ENCODE results near the gene NUDT3. TPM values are rescaled to one million over a fixed set of nuclear protein-coding genes. Genes with fewer than 3 reads are reported as not detected.
"Not testable (repeated sequence)": the region's sequence is repeated elsewhere in the genome, so short reads cannot be mapped to it uniquely, and the experiment has no call there.

Gene NUDT3
- total and polyA plus RNA-seq, 7 donors: 10.6 to 70.5 (median 33.3) TPM

DNA sequence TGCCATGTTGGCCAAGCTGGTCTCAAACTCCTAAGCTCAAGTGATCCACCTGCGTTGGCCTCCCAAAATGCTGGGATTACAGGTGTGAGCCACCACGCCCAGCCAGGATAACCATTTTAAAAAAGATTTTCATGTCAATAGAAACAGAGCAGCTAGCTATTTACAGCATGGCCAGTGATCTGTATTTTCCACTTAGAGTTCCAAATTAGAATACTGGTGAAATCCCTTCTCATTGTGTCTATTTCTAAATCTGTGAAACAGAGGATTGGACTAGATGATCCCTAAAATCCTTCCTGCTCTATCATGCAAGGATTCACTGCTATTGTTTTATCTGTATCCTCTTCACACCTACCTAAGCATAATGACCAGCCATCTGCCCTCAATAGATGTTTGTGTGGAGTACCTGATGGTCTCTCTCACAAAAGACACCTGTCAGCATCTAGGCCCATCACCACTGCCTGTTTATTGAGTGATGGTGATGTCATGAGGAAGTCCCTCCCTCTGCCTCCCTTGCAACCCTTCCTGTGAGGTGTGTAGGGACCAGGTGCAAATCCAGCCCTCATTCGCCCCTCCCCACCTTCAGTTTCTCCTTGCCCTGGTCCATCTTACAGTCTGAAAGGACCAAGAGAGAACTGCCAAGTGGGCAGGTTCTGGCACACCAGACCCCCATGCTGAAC, 117.2 kb downstream of the NUDT3 start:
- TF ChIP-seq CTCF (IDR thresholded peaks at IDR 0.05): no peak
- no peak for DNase-seq
- peaks cover 43% of the 10 kb centered on the region for H3K4me1 ChIP-seq
- H3K27me3 ChIP-seq (ENCODE audit: insufficient read depth in 3 of 3, low read length in 2 of 3): no peaks in the 10 kb centered on the region
- intact Hi-C loops (cut with DNase I): loop anchor here in 1 of 2 donors (5.0 kb wide), 1 partner anchor 107 kb away; no protein-coding TSS in a partner anchor
- no peak overlapping the region for H3K4me3 ChIP-seq
- peak overlapping the region; percentile 21 for H3K27ac ChIP-seq
- WGBS, 3 donors: 63 to 70% (median 67%) methylated on average over 3 of the region's 3 CpGs
- H3K36me3 ChIP-seq (ENCODE audit: insufficient read depth in 1 of 2, low read depth in 1 of 2): peaks cover 0 to 11% of the 10 kb centered on the region in 2 donors
- no peaks in the 10 kb centered on the region for H3K9me3 ChIP-seq
- no peak for ATAC-seq

- DNase-seq (no peak), ATAC-seq (no peak)
- H3K27me3 ChIP-seq (ENCODE audit: insufficient read depth in 3 of 3, low read length in 2 of 3): no peaks in the 10 kb centered on the region
- no peak for TF ChIP-seq CTCF (IDR thresholded peaks at IDR 0.05)
- no peak overlapping the region for H3K27ac ChIP-seq
- H3K9me3 ChIP-seq: no peaks in the 10 kb centered on the region
- H3K4me1 ChIP-seq: peaks cover 32% of the 10 kb centered on the region
- no peaks in the 10 kb centered on the region for H3K36me3 ChIP-seq (ENCODE audit: insufficient read depth in 1 of 2, low read depth in 1 of 2)
- WGBS, 3 donors: 94 to 100% (median 98%) methylated on average over 1 of the region's 1 CpG
- intact Hi-C loops (cut with DNase I): no loop called here
- no peak overlapping the region for H3K4me3 ChIP-seq
Measured at GRCh38 chr6:34274129-34274528, 118.3 kb downstream of the NUDT3 start.

GRCh38 chr6:34273242-34273805, 119.1 kb downstream of the NUDT3 start:
- intact Hi-C loops (cut with DNase I): no loop called here
- H3K27ac ChIP-seq: no peak overlapping the region
- DNase-seq (peak; percentile 34 to 65), ATAC-seq (no peak)
- H3K36me3 ChIP-seq (ENCODE audit: insufficient read depth in 1 of 2, low read depth in 1 of 2): no peaks in the 10 kb centered on the region
- peaks cover 24% of the 10 kb centered on the region for H3K4me1 ChIP-seq
- no peak overlapping the region for H3K4me3 ChIP-seq
- WGBS, 3 donors: 76 to 80% (median 77%) methylated on average over 3 of the region's 3 CpGs
- H3K27me3 ChIP-seq (ENCODE audit: insufficient read depth in 3 of 3, low read length in 2 of 3): no peaks in the 10 kb centered on the region
- TF ChIP-seq CTCF (IDR thresholded peaks at IDR 0.05): no peak
- no peaks in the 10 kb centered on the region for H3K9me3 ChIP-seq

- DNase-seq: no peak
- intact Hi-C loops (cut with DNase I): no loop called here
- Histone ChIP-seq H3K4me3 (no peak overlapping the region), H3K27me3 (ENCODE audit: insufficient read depth in 3 of 3, low read length in 2 of 3) (no peaks in the 10 kb centered on the region), H3K4me1 (peaks cover 13% of the 10 kb centered on the region), H3K27ac (no peak overlapping the region), H3K9me3 (no peaks in the 10 kb centered on the region), H3K36me3 (ENCODE audit: insufficient read depth in 1 of 2, low read depth in 1 of 2) (no peaks in the 10 kb centered on the region)
- WGBS, 3 donors: 88 to 89% (median 88%) methylated on average over 12 to 13 of the region's 13 CpGs
- no peak for TF ChIP-seq CTCF (IDR thresholded peaks at IDR 0.05)
- no peak for ATAC-seq
Measured at GRCh38 chr6:34272013-34272926, 120.2 kb downstream of the NUDT3 start.

DNA sequence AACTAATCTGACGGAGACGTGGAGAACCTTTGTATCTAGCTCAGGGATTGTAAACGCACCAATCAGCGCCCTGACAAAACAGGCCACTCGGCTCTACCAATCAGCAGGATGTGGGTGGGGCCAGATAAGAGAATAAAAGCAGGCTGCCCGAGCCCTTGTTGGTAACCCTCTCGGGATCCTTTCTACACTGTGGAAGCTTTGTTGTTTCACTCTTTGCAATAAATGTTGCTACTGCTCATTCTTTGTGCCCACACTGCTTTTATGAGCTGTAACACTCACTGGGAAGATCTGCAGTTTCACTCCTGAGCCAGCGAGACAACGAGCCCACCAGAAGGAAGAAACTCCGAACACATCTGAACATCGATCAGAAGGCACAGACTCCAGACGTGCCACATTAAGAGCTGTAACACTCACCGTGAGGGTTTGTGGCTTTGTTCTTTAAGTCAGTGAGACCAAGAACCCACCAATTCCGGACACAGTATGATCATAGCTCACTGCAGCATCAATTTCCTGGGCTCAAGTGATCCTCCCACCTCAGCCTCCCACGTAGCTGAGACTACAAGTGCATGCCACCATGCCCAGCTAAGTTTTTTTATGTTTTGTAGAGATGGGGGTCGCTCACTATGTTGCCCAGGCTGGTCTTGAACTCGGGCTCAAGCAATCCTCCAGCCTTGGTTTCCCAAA, 122.7 kb downstream of the NUDT3 start:
- H3K9me3 ChIP-seq; H3K27ac ChIP-seq; ATAC-seq; H3K4me3 ChIP-seq; H3K27me3 ChIP-seq (ENCODE audit: insufficient read depth in 3 of 3, low read length in 2 of 3); intact Hi-C loops (cut with DNase I); H3K36me3 ChIP-seq (ENCODE audit: insufficient read depth in 1 of 2, low read depth in 1 of 2); H3K4me1 ChIP-seq; DNase-seq: not testable (repeated sequence)
- WGBS, 3 donors: 74 to 85% (median 75%) methylated on average over 17 of the region's 17 CpGs

DNA sequence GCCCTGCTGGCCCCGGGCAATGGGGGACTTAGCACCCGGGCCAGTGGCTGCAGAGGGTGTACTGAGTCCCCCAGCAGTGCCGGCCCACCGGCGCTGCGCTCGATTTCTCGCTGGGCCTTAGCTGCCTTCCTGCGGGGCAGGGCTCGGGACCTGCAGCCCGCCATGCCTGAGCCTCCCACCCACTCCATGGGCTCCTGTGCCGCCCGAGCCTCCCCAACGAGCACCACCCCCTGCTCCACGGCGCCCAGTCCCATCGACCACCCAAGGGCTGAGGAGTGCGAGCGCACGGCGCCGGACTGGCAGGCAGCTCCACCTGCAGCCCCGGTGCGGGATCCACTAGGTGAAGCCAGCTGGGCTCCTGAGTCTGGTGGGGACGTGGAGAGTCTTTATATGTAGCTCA, 123.3 kb downstream of the NUDT3 start:
- H3K27ac ChIP-seq; H3K36me3 ChIP-seq (ENCODE audit: insufficient read depth in 1 of 2, low read depth in 1 of 2); H3K9me3 ChIP-seq; H3K4me1 ChIP-seq; ATAC-seq; intact Hi-C loops (cut with DNase I); H3K27me3 ChIP-seq (ENCODE audit: insufficient read depth in 3 of 3, low read length in 2 of 3); DNase-seq; H3K4me3 ChIP-seq: not testable (repeated sequence)
- 96% methylated on average over 22 of the region's 25 CpGs; no CpG with 5 or more reads in 2 of the 3 donors for WGBS, 3 donors

Measured in psoas muscle (tissue), 8 donors.